Epithelial cell of esophagus (primary cell): ENCODE measurements around the gene CD79A.
A peak's percentile ranks its signal among the peaks of the same experiment; 100 is the strongest.

ENCODE experiments used
- DNase-seq: peaks from one replicate; pipeline ENCODE4 v3.0.0; 2010; ENCODE audit warnings: low read depth
- H3K4me3 ChIP-seq: 2 replicates; pipeline ENCODE4 v1.5.1; 2011; ENCODE audit warnings: mild to moderate bottlenecking, low read length, control low read depth
- TF ChIP-seq, protein P1 (sequence below): IDR thresholded peaks from 2 replicates; pipeline ENCODE4 v1.5.1; 2011; ENCODE audit warnings: low read depth, mild to moderate bottlenecking, low read length, control low read depth, inconsistent platforms; ENCODE audit not compliant: insufficient read depth; ENCODE audit errors: missing control alignments

The CD79A gene

DNA sequence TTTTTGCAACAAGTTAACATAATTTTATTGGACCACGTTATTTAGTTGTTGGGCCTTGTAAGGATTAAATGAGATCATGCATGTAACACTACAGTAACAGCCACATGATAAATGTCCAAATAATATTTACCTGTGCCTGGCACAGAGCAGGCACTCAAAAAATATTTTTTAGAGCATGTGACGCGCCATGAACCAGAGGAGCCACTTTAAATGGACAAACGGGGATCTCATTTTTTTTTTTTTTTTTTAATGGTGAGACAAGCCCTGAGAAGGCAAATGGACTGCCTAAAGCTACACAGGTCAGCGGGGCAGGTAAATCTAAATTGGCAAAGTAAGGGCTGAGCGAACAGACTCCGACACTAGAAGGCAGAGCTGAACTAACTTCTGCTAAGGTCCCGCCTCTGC lies 17.9 kb upstream of the CD79A start:
- peak overlapping the region; percentile 1 for H3K4me3 ChIP-seq
- no peak for DNase-seq
- TF ChIP-seq, protein P1, sequence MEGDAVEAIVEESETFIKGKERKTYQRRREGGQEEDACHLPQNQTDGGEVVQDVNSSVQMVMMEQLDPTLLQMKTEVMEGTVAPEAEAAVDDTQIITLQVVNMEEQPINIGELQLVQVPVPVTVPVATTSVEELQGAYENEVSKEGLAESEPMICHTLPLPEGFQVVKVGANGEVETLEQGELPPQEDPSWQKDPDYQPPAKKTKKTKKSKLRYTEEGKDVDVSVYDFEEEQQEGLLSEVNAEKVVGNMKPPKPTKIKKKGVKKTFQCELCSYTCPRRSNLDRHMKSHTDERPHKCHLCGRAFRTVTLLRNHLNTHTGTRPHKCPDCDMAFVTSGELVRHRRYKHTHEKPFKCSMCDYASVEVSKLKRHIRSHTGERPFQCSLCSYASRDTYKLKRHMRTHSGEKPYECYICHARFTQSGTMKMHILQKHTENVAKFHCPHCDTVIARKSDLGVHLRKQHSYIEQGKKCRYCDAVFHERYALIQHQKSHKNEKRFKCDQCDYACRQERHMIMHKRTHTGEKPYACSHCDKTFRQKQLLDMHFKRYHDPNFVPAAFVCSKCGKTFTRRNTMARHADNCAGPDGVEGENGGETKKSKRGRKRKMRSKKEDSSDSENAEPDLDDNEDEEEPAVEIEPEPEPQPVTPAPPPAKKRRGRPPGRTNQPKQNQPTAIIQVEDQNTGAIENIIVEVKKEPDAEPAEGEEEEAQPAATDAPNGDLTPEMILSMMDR: no peak

DNA sequence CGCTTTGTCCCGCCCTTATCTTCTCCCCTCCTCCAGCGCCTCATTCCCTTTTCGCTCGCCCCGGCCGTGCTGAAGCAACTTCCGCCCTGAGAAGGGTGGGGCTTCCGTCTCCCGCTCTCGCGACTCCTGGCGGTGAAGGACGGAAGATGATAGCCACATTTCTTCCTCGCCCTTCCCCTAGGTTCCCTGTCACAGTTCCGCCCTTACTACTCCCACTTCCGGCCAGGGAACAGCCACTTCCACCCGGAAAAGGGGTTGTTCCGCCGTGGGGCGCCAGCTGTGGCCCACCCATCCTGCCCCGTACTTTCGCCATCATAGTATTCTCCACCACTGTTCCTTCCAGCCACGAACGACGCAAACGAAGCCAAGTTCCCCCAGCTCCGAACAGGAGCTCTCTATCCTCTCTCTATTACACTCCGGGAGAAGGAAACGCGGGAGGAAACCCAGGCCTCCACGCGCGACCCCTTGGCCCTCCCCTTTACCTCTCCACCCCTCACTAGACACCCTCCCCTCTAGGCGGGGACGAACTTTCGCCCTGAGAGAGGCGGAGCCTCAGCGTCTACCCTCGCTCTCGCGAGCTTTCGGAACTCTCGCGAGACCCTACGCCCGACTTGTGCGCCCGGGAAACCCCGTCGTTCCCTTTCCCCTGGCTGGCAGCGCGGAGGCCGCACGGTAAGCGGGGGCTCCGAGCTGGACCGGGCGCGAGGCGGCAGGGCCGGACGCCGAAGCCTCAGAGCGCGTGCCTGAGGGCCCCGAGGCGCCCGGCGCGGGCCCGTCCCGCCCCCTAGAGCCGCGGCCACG lies 17.3 kb upstream of the CD79A start, which contains the start of gene RPS19:
TSS of gene RPS19 (plus strand) at position 638 of the 801 bp plus-strand sequence. CDS start 520 bp downstream, outside the sequence.
- peak; percentile 99 for DNase-seq
- TF ChIP-seq, protein P1: peak; percentile 68
- peak within 1 kb of the TSS; percentile 94 for H3K4me3 ChIP-seq

DNA sequence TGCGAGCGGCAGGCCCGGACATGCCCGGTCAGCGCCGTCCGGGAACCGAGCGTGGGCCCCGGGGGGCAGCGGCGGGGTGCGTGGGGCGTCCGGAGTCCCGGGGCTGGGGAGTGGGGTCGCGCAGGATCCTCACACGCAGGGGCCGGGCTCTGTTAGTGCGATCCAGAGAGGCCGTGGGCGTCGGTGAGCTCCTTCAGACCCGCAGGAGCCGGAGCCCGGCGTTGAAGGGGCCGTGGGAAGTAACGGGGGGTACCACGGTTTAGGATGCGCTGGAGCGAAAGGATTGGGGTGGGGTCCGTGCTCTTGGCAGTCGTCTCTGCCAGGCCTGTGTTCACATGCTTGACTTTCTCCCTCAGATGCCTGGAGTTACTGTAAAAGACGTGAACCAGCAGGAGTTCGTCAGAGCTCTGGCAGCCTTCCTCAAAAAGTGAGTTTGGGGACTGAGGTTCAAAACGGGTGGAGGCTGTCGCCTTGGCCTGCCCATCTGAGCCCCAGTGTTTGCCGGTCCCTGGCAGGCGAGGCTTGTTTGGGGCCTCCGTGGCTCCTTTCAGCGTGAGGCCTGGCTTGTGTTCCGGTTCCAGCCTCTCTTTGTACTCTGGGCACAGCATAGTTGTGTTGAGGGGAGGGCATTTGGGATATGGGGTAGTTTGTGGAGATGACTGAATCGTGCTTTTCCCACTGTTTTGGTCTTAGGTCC lies 16.5 kb upstream of the CD79A start:
- no peak for DNase-seq
- TF ChIP-seq, protein P1: no peak
- peak overlapping the region; percentile 94 for H3K4me3 ChIP-seq

DNA sequence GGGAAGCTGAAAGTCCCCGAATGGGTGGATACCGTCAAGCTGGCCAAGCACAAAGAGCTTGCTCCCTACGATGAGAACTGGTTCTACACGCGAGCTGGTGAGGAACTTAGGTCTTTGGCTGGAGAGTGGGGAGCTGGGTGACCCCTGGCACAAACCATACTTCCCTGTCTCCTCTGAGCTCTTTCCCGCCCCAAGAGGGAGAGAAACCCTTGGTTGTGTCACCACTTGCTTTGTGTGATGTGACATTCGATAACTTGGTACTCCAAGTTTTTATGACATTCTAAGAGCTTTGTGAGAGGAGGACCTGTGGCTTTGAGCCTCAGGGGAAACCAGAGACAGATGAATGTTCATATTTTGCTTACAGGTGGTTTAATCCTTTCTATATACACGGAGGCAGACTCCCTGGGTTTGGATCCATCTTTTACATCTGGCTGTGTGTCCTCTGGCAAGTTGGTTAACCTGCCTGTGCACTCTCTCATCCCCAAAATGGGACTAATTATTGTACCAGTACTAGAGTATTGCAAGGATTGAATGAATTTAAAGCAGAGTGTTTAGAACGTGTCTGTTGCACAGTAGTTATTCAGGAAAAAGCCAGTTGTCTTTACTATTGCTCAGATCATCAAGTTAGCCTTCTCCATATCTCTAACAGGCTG lies 15.8 kb upstream of the CD79A start:
- peak; percentile 13 for DNase-seq
- peak overlapping the region; percentile 94 for H3K4me3 ChIP-seq
- TF ChIP-seq, protein P1: no peak

DNA sequence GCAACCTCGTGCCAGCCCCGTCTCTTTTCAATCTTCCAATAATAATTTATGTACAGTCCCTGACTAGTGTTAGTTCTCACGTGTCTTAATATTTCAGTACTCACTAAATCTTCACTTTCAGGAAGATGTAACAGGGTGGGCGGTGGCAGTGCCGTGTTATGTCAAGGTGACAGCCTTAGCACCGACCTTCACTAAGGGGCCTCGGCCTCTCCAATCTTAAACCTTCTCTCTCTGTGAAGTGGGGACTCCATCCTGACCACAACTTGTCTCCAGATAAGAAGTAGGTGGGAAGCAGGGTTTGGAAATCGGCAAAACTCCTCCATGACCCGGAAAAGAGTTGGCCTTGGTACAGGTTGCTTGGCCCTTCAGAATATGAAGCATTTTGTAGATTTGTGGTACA lies 15.2 kb upstream of the CD79A start:
- peak overlapping the region; percentile 94 for H3K4me3 ChIP-seq
- DNase-seq: no peak
- TF ChIP-seq, protein P1: no peak

DNA sequence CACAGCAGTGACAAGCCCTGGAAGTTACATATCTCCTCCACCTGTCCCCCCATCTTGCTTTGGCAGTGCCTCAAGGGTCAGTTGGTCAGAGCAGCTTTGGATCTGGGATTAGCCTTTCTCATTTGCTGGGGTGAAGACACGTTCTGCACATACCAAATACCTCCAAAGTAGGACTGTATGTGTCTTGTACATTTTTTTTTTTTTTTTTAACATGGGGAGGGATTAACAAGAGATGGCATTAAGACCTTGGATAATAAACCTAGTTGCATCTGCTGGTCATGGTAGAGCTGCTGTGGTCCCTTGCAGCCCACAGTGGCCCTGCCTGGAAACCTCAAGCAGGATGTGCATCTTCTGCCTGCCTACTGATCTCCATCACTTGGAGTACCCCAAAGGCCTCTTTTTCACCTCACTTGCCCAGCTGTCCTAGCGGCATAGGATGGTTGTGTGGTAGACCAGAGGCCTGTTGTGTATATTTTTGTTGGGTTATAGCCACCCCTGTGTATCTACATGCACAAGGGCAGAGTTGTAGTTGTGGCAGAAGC lies 14.6 kb upstream of the CD79A start:
- no peak for DNase-seq
- H3K4me3 ChIP-seq: peak overlapping the region; percentile 94

More for the DNA sequence above, 14.6 kb upstream of the CD79A start:
- TF ChIP-seq, protein P1: no peak
